B cell (primary cell): ENCODE measurements around the gene NOL4L. TPM values are rescaled to one million over a fixed set of nuclear protein-coding genes. Genes with fewer than 3 reads are reported as not detected.

Experiments used
- ATAC-seq: fragments of 200-7000 bp; cut with Tn5 transposase; one replicate; pipeline ENCODE4 v1.10.0; 2021; ENCODE audit warnings: low read depth, mild to moderate bottlenecking, moderate number of reproducible peaks, moderate library complexity
- CTCF ChIA-PET: fragments of 350-600 bp; sonication (Branson Sonifier 250); formaldehyde crosslinking; loops from one replicate; lab custom pipeline; 2021; ENCODE audit warnings: antibody characterized with exemption, inconsistent platforms; lab: Charles Lee
- POLR2A ChIA-PET: fragments of 350-600 bp; sonication (Branson Sonifier 250); formaldehyde crosslinking; loops from one replicate; lab custom pipeline; 2021; ENCODE audit warnings: antibody characterized with exemption; lab: Charles Lee
- DNase-seq: peaks from one replicate; pipeline ENCODE4 v3.0.0; 2013
- H2AFZ ChIP-seq: 2 replicates; pipeline ENCODE4 v1.6.1; 2012; ENCODE audit warnings: mild to moderate bottlenecking, low read depth, low read length; ENCODE audit not compliant: insufficient read depth, poor library complexity, severe bottlenecking
- H3K27ac ChIP-seq, 2 donors: 1 replicate in 1 of 2; 2 replicates in 1 of 2; pipeline ENCODE4 v1.5.1; 2012 to 2013; ENCODE audit warnings: low read length in 2 of 2, mild to moderate bottlenecking in 2 of 2, moderate library complexity in 1 of 2
- H3K27me3 ChIP-seq, 4 experiments: fragments of 200-600 bp in 1 of 4; sonication (generic) in 1 of 4; replicated peaks in 1 of 4; 1 replicate in 2 of 4; 2 replicates in 2 of 4; pipeline versions ENCODE4 v1.6.1 to v1.7.0; 2013 to 2016; ENCODE audit warnings: low read length in 3 of 4, mild to moderate bottlenecking in 2 of 4, mixed read lengths in 1 of 4, moderate library complexity in 1 of 4; ENCODE audit not compliant: insufficient read depth in 4 of 4, control insufficient read depth in 3 of 4; ENCODE audit errors: control extremely low read depth in 1 of 4
- H3K36me3 ChIP-seq, 2 experiments: replicated peaks in 1 of 2; 1 replicate in 1 of 2; 2 replicates in 1 of 2; pipeline versions ENCODE4 v1.6.1 to v1.7.1; 2013; ENCODE audit warnings: low read length in 1 of 2; ENCODE audit not compliant: insufficient read depth in 2 of 2, control insufficient read depth in 1 of 2; ENCODE audit errors: control extremely low read depth in 1 of 2, extremely low read depth in 1 of 2
- H3K4me1 ChIP-seq, 2 donors: fragments of 200-600 bp in 1 of 2; sonication (generic) in 1 of 2; 1 replicate in 1 of 2; 2 replicates in 1 of 2; pipeline versions ENCODE4 v1.5.1 to v1.6.1; 2013 to 2017; ENCODE audit warnings: low read length in 2 of 2; ENCODE audit not compliant: control insufficient read depth in 2 of 2, insufficient read depth in 2 of 2
- H3K4me2 ChIP-seq: replicated peaks from 2 replicates; pipeline ENCODE3; 2012; ENCODE audit warnings: mild to moderate bottlenecking, low read depth, low read length; ENCODE audit not compliant: poor library complexity, severe bottlenecking
- H3K4me3 ChIP-seq, 5 experiments: fragments of 200-600 bp in 1 of 5; sonication (generic) in 1 of 5; 1 replicate in 3 of 5; 2 replicates in 2 of 5; pipeline versions ENCODE4 v1.5.1 to v1.7.0; 2011 to 2016; ENCODE audit warnings: low read length in 4 of 5, mild to moderate bottlenecking in 4 of 5, low read depth in 2 of 5, control low read depth in 1 of 5, moderate library complexity in 1 of 5; ENCODE audit not compliant: insufficient read depth in 1 of 5; ENCODE audit errors: control extremely low read depth in 1 of 5, extremely low read depth in 1 of 5
- H3K79me2 ChIP-seq: fragments of 200-600 bp; sonication (generic); one replicate; pipeline ENCODE4 v1.6.0; 2016; ENCODE audit warnings: low read length; ENCODE audit not compliant: control insufficient read depth, insufficient read depth
- H3K9ac ChIP-seq: fragments of 200-600 bp; sonication (generic); 2 replicates; pipeline ENCODE4 v1.6.1; 2017; ENCODE audit warnings: mild to moderate bottlenecking, low read length, moderate library complexity
- H3K9me3 ChIP-seq, 3 donors: one replicate each; pipeline versions ENCODE4 v1.6.1 to v1.7.1; 2013; ENCODE audit warnings: low read length in 2 of 3; ENCODE audit not compliant: control insufficient read depth in 2 of 3, insufficient read depth in 1 of 3; ENCODE audit errors: control extremely low read depth in 1 of 3
- H4K20me1 ChIP-seq: 2 replicates; pipeline ENCODE4 v1.6.0; 2012; ENCODE audit warnings: mild to moderate bottlenecking, low read length; ENCODE audit not compliant: insufficient read depth, control insufficient read depth, poor library complexity, severe bottlenecking
- H3K27ac Mint-ChIP-seq: one replicate; pipeline ENCODE4 v1.8.0; 2021; ENCODE audit warnings: mixed read lengths
- H3K27me3 Mint-ChIP-seq: one replicate; pipeline ENCODE4 v1.8.0; 2021; ENCODE audit warnings: mixed read lengths
- H3K4me1 Mint-ChIP-seq: one replicate; pipeline ENCODE4 v1.8.0; 2021; ENCODE audit warnings: mixed read lengths
- H3K4me3 Mint-ChIP-seq: one replicate; pipeline ENCODE4 v1.8.0; 2021; ENCODE audit warnings: mixed read lengths
- H3K9me3 Mint-ChIP-seq: one replicate; pipeline ENCODE4 v1.8.0; 2022; ENCODE audit warnings: mixed read lengths; ENCODE audit not compliant: insufficient read depth
- EZH2 ChIP-seq: IDR thresholded peaks from 2 replicates; pipeline ENCODE4 v1.6.1; 2012; ENCODE audit warnings: borderline replicate concordance, low read depth, mild to moderate bottlenecking, moderate library complexity, low read length; ENCODE audit not compliant: insufficient read depth, poor library complexity, severe bottlenecking
- WGBS: methylation state at CpG from one replicate; pipeline ENCODE4 v1.1.5; 2013; ENCODE audit warnings: missing lambda C conversion rate; ENCODE audit not compliant: insufficient coverage; 5-methylcytosine and 5-hydroxymethylcytosine counted together
- intact Hi-C: fragments of 100-400 bp; cut with micrococcal nuclease; formaldehyde crosslinking; loops from one replicate; pipeline ENCODE4 v1.10.0; 2022
- polyA plus RNA-seq: library from polyadenylated mRNA; depleted of rRNA; stranded (reverse); fragments of >200 nt; gene quantifications from 2 replicates; pipeline ENCODE4 v1.2.3, GENCODE V29; 2012
- total RNA-seq, 2 donors: library from RNA; stranded (reverse); fragments of 120-200 nt in 1 of 2; gene quantifications; 1 replicate in 1 of 2; 2 replicates in 1 of 2; pipeline versions ENCODE4 v1.2.3 to v1.2.4, GENCODE V29; 2013 to 2022
- TF ChIP-seq, protein P1 (sequence below): fragments of 200-600 bp; IDR thresholded peaks from one replicate; pipeline ENCODE4 v1.8.0; 2022; ENCODE audit warnings: antibody characterized with exemption, mild to moderate bottlenecking

The NOL4L gene
- total and polyA plus RNA-seq, 2 donors (not counting 1 experiment from before 2014, with no cell fraction given), result 6.5 to 7.9 TPM

DNA sequence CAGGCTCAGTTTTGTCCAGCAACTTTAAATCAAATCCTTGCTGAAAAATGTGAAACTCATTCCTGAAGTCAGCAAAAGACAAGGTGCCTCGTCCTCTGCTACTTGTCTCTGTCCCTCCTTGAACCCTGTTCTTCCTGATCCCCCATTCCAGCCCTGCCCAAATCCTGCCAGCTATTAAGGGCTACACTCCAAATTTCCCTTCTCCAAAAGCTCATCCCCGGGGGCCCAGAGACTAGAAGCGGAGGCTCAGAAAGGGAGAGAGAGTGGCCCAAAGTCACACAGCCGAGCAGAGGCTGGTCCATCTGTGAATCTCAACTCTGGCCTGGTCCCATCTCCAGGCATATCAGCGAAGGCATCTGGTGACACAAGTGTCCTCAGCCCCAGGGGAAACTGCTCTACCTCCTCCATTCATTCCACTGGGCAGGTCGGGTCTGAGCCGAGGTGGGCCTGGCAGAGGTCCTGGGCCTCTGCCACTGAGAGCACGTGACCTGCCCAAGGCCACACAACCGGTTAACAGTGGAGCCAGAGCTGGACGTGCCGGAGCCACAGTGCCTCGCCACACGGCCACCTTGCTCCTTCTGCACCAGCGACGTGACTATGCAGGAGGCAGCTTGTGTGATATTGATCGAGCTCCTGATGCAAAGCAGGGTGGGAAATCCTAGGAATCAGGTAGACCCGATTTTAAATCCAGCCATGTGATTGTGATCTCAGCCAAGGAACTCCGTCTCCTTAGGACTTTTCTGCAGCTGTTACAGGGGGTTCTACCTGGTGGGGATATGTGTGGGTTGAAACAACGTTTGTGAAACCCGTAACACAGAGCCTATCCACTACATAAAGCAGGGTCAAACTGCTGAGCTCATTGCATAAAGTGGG is 28.6 kb downstream of the NOL4L start:
- peaks cover 4 to 7% of the 10 kb centered on the region in 2 donors for H3K4me1 ChIP-seq
- ATAC-seq, result no peak
- H3K27ac Mint-ChIP-seq, result no peak overlapping the region

More for the DNA sequence above, 28.6 kb downstream of the NOL4L start:
- no peak for DNase-seq
- H3K4me1 Mint-ChIP-seq, result peaks cover 10% of the 10 kb centered on the region
- Histone ChIP-seq H2AFZ (no peak overlapping the region), H3K9ac (no peak overlapping the region), H3K36me3 (no peaks in the 10 kb centered on the region), H3K4me2 (no peak overlapping the region), H4K20me1 (no peaks in the 10 kb centered on the region), H3K9me3 (peaks cover 0 to 3% (median 0%) of the 10 kb centered on the region in 3 donors), H3K4me3 (no peak overlapping the region), H3K27ac (no peak overlapping the region), H3K79me2 (peaks cover 13% of the 10 kb centered on the region), H3K27me3 (peaks cover 0 to 37% (median under 1%) of the 10 kb centered on the region in 4 experiments)
- CTCF ChIA-PET, result no interaction called here
- H3K4me3 Mint-ChIP-seq, result no peak overlapping the region
- no peak for TF ChIP-seq EZH2
- TF ChIP-seq, protein P1, sequence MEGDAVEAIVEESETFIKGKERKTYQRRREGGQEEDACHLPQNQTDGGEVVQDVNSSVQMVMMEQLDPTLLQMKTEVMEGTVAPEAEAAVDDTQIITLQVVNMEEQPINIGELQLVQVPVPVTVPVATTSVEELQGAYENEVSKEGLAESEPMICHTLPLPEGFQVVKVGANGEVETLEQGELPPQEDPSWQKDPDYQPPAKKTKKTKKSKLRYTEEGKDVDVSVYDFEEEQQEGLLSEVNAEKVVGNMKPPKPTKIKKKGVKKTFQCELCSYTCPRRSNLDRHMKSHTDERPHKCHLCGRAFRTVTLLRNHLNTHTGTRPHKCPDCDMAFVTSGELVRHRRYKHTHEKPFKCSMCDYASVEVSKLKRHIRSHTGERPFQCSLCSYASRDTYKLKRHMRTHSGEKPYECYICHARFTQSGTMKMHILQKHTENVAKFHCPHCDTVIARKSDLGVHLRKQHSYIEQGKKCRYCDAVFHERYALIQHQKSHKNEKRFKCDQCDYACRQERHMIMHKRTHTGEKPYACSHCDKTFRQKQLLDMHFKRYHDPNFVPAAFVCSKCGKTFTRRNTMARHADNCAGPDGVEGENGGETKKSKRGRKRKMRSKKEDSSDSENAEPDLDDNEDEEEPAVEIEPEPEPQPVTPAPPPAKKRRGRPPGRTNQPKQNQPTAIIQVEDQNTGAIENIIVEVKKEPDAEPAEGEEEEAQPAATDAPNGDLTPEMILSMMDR, result no peak
- intact Hi-C loops, result no loop called here
- peaks cover 10% of the 10 kb centered on the region for H3K27me3 Mint-ChIP-seq
- POLR2A ChIA-PET, result no interaction called here
- H3K9me3 Mint-ChIP-seq, result no peaks in the 10 kb centered on the region
- WGBS, result 92% methylated on average over 17 of the region's 20 CpGs
